Type B pancreatic cell (in vitro differentiated cells): ENCODE data around the gene RFX5. TPM values are rescaled to one million over a fixed set of nuclear protein-coding genes. Genes with fewer than 3 reads are reported as not detected.

ENCODE experiments used
- DNase-seq: peaks from one replicate; pipeline ENCODE4 v3.0.0; 2021; ENCODE audit warnings: mixed read lengths; ENCODE audit not compliant: unreplicated experiment; ENCODE audit errors: extremely low spot score
- H3K27ac Mint-ChIP-seq: 2 replicates; pipeline ENCODE4 v1.8.0; 2021; ENCODE audit warnings: mild to moderate bottlenecking, mixed read lengths
- H3K27me3 Mint-ChIP-seq: 2 replicates; pipeline ENCODE4 v1.8.0; 2021; ENCODE audit warnings: mixed read lengths
- H3K36me3 Mint-ChIP-seq: 2 replicates; pipeline ENCODE4 v1.8.0; 2021; ENCODE audit warnings: mixed read lengths
- H3K4me1 Mint-ChIP-seq: one replicate; pipeline ENCODE4 v1.8.0; 2021; ENCODE audit warnings: mixed read lengths; ENCODE audit not compliant: unreplicated experiment
- H3K4me3 Mint-ChIP-seq: 2 replicates; pipeline ENCODE4 v1.8.0; 2021; ENCODE audit warnings: mild to moderate bottlenecking, mixed read lengths
- H3K9me3 Mint-ChIP-seq: 2 replicates; pipeline ENCODE4 v1.8.0; 2021; ENCODE audit warnings: mixed read lengths
- total RNA-seq: library from RNA; stranded (reverse); gene quantifications from 2 replicates; pipeline ENCODE4 v1.2.1, GENCODE V29; 2021; ENCODE audit warnings: low replicate concordance
- TF ChIP-seq, protein P1 (sequence below): fragments of 200-600 bp; sonication (generic); conservative IDR thresholded peaks from 2 replicates; pipeline ENCODE4 v1.5.0; 2021; ENCODE audit warnings: antibody characterized with exemption, mild to moderate bottlenecking

The RFX5 gene
- total RNA-seq, 1 donor from 2014 or later = 66.5 TPM

DNA sequence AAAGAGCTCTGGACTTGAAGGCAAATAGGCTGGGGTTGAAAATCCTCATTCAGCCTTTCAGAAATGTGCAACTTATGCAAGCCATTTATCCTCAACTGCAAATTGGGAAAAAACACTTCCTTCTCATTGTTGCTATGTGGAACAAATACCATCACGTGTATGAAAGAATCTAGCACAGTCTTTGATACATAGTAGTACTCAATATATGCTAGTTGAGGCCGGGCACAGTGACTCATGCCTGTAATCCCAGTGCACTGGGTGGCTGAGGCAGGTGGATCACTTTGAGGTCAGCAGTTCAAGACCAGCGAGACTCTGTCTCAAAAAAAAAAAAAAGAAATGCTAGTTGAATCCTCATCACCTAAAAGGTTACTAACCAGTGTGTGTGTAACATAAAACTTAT, 28.1 kb downstream of the RFX5 start:
- no peak for DNase-seq
- H3K27me3 Mint-ChIP-seq = no peaks in the 10 kb centered on the region
- peak overlapping the region; percentile 26 for H3K27ac Mint-ChIP-seq
- H3K4me1 Mint-ChIP-seq = no peaks in the 10 kb centered on the region
- H3K4me3 Mint-ChIP-seq = no peak overlapping the region
- no peaks in the 10 kb centered on the region for H3K9me3 Mint-ChIP-seq
- peaks cover 25% of the 10 kb centered on the region for H3K36me3 Mint-ChIP-seq
- TF ChIP-seq, protein P1, sequence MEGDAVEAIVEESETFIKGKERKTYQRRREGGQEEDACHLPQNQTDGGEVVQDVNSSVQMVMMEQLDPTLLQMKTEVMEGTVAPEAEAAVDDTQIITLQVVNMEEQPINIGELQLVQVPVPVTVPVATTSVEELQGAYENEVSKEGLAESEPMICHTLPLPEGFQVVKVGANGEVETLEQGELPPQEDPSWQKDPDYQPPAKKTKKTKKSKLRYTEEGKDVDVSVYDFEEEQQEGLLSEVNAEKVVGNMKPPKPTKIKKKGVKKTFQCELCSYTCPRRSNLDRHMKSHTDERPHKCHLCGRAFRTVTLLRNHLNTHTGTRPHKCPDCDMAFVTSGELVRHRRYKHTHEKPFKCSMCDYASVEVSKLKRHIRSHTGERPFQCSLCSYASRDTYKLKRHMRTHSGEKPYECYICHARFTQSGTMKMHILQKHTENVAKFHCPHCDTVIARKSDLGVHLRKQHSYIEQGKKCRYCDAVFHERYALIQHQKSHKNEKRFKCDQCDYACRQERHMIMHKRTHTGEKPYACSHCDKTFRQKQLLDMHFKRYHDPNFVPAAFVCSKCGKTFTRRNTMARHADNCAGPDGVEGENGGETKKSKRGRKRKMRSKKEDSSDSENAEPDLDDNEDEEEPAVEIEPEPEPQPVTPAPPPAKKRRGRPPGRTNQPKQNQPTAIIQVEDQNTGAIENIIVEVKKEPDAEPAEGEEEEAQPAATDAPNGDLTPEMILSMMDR = no peak

DNA sequence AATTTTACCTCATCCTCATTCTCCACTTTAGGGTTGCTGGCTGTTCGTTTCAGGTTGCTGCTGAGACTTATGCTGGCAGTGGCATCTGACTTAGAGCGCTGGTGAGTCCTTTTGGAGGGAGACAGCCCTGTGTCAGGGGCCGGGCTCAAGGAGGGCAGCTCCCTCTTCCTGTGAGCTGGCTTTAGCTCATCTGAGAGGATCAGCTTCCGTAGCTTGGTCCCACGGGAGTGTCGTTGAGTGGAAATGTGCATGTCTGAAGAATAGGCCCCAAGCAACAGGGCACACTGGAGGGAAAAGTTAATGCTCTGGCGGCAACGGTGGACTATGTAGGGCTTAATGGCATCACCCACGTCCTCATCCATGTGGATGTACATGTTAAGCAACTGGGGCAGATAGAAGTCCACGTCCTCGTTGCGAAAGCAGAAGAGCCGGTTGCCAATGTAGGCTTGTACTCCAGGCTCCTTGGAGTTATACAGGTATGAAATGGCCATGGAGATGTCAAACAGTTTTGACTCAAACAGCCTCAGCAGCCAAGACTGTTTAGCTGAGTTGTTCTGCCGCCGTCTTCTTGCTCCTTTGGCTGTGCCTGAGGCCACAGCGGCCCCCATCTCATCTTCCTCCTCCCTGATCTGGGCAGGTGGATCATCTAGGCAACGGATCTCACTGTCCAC, 31.4 kb downstream of the RFX5 start:
- Mint-ChIP-seq H3K4me1 (peaks cover 7% of the 10 kb centered on the region), H3K36me3 (peaks cover 14% of the 10 kb centered on the region), H3K9me3 (no peaks in the 10 kb centered on the region), H3K27me3 (no peaks in the 10 kb centered on the region), H3K4me3 (no peak overlapping the region), H3K27ac (no peak overlapping the region)
- TF ChIP-seq, protein P1 = no peak
- no peak for DNase-seq

DNA sequence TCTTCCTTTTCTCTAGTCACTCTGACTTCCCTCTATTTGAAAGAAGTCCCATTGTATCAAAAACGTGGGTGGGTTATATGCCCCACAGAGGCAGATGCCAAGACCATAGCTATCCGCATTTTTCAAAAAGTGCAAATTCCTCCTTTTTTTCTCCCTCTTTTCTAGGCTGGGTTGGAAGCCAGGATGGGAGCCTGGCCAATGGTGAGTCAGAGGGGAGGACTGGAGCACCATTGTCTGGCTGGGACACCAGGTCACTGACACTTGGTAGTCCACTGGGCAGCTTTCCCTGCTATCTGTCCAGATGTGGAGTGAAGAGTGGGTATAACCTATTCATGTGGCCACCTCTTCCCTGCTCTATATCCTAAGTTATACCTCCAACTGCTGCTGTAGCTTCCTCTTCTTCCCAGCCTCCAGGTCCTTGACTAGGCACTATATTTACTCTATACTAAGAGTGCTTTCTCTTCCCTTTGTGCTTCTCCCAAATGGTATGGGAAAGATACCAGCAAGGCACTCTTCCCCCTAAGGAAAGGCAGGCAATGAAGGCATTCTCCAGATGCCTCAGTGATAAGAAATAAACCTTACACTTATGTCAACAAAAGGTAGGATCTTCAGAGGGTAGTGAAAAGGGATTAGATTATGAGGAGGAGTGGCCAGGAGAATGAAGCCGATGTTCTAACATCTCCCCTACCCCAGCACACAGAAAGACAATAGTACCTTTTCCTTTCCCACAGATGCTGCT, 32.7 kb downstream of the RFX5 start:
- peaks cover 12% of the 10 kb centered on the region for H3K36me3 Mint-ChIP-seq
- no peaks in the 10 kb centered on the region for H3K27me3 Mint-ChIP-seq
- H3K9me3 Mint-ChIP-seq = no peaks in the 10 kb centered on the region
- TF ChIP-seq, protein P1 = no peak
- no peak overlapping the region for H3K27ac Mint-ChIP-seq
- no peak for DNase-seq
- no peak overlapping the region for H3K4me3 Mint-ChIP-seq
- H3K4me1 Mint-ChIP-seq = peaks cover 16% of the 10 kb centered on the region

DNA sequence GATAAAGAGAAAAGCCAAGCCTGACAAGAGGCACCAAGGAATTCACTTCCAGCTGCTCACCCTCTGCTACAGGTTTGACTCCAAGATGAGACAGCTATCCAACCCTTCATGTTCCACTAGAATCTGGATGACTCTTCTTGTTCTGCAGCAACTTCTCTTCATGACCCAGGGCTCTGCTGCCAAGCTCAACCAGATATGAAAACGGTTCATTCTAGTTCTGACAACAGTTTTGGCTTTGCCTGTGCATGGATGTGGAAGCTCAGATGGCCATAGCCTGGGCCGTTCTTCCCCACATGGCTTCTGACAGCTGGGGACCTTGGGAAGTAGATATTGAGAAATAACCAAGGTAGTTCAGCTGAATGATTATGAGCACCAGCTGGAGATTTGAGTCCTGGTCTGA, 33.6 kb downstream of the RFX5 start:
- H3K36me3 Mint-ChIP-seq = peaks cover 12% of the 10 kb centered on the region
- no peaks in the 10 kb centered on the region for H3K9me3 Mint-ChIP-seq
- peak overlapping the region; percentile 61 for H3K27ac Mint-ChIP-seq
- H3K27me3 Mint-ChIP-seq = no peaks in the 10 kb centered on the region
- peaks cover 16% of the 10 kb centered on the region for H3K4me1 Mint-ChIP-seq
- DNase-seq = no peak
- H3K4me3 Mint-ChIP-seq = no peak overlapping the region
- TF ChIP-seq, protein P1 = no peak

DNA sequence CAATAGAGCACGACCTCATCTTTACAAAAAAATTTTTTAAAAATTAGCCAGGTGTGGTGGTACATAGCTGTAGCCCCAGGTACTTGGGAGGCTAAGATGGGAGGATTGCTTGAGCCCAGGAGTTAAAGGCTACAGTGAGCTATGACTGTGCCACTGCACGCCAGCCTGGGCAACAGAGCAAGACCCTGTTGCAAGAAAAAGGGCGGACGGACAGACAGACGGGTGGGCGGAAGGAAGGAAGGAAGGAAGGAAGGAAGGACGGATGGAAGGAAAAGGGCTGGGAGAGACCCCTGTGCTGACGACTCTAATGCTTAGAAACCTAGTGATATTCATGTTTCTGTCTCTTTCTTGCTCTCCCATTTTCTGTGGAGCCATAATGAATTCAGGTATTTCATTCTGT, 34.2 kb downstream of the RFX5 start:
- Mint-ChIP-seq H3K27ac (peak overlapping the region; percentile 92), H3K4me1 (peaks cover 16% of the 10 kb centered on the region), H3K36me3 (peaks cover 17% of the 10 kb centered on the region), H3K27me3 (no peaks in the 10 kb centered on the region), H3K9me3 (no peaks in the 10 kb centered on the region), H3K4me3 (no peak overlapping the region)
- DNase-seq = no peak
- TF ChIP-seq, protein P1 = no peak
